GM12873 (cell line): ENCODE measurements around the gene DIO3.

Source experiments
- CTCF ChIP-seq: IDR thresholded peaks from 2 replicates; pipeline ENCODE4 v1.5.1; 2012; ENCODE audit warnings: low read depth, mild to moderate bottlenecking, moderate library complexity, low read length, control low read depth; ENCODE audit not compliant: insufficient read depth; ENCODE audit errors: missing control alignments

Gene DIO3

GRCh38 chr14:101557811-101558738, 3.2 kb upstream of the DIO3 start:
- TF ChIP-seq CTCF: no peak

- TF ChIP-seq CTCF: no peak
Observed at GRCh38 chr14:101558739-101559240, 2.5 kb upstream of the DIO3 start.

- TF ChIP-seq CTCF: no peak
Observed at GRCh38 chr14:101559250-101559623, 2.1 kb upstream of the DIO3 start.

- TF ChIP-seq CTCF: peak; percentile 4
Observed at GRCh38 chr14:101559624-101560533, 1.4 kb upstream of the DIO3 start.

GRCh38 chr14:101560534-101561113, 671 bp upstream of the DIO3 start:
- no peak for TF ChIP-seq CTCF

GRCh38 chr14:101561897-101562490, 699 bp downstream of the DIO3 start:
- no peak for TF ChIP-seq CTCF
